Measurements from ENCODE around the gene NDUFAF3. TPM values are rescaled to one million over a fixed set of nuclear protein-coding genes. Genes with fewer than 3 reads are reported as not detected.

The NDUFAF3 gene
- total and polyA plus RNA-seq, 2 donors from 2014 or later, result 106 to 190 TPM

DNA sequence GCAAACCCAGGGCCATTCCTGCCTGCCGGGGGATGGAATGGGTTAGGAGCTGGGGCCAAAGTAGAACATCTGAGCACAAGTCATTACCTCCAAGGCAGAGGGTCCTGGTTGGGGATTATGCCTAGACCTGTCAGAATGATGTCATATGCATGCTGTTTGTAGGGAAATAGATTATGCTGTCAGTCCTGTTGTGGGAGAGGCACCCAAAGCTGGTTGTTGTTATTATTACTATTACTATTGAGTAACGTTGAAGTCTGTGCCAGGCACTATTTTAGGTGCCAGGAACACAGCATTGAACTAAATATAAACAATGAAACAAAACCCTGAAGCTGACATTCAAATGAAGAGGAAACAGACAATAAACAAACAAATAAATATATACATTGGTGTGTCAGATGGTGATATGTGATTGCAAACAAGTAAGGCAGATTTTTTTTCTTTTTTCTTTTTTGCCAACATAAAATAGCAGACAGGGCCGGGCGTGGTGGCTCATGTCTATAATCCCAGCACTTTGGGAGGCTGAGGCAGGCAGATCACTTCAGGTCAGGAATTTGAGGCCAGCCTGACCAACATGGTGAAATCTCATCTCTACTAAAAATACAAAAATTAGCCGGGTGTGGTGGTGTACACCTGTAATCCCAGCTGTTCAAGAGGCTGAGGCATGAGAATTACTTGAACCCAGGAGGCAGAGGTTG, 29.9 kb upstream of the NDUFAF3 start:
- FAIRE-seq, result no peak
- Histone ChIP-seq H3K27me3 (ENCODE audit: control insufficient read depth, insufficient read depth, low read length) (no peaks in the 10 kb centered on the region), H3K4me3 (ENCODE audit: low read length in 3 of 3) (peak overlapping the region in 1 of 3 donors; percentile 88), H3K9ac (ENCODE audit: low read length in 3 of 3) (peak overlapping the region in 1 of 3 donors; percentile 51), H3K27ac (ENCODE audit: low read depth in 2 of 2, low read length in 2 of 2) (no peak overlapping the region), H3K9me3 (ENCODE audit: control insufficient read depth in 2 of 3, insufficient read depth in 1 of 3, low read length in 3 of 3) (no peaks in the 10 kb centered on the region), H3K36me3 (ENCODE audit: control insufficient read depth in 2 of 3, insufficient read depth in 3 of 3, low read length in 3 of 3) (peaks cover 0 to 5% (median 2%) of the 10 kb centered on the region in 3 donors), H3K4me1 (ENCODE audit: control insufficient read depth in 2 of 3, insufficient read depth in 2 of 3, low read depth in 1 of 3, low read length in 3 of 3) (peaks cover 0 to 21% (median 5%) of the 10 kb centered on the region in 3 donors)
- intact Hi-C loops (cut with DNase I), result no loop called here
- no peak for DNase-seq
- TF ChIP-seq, protein P1, sequence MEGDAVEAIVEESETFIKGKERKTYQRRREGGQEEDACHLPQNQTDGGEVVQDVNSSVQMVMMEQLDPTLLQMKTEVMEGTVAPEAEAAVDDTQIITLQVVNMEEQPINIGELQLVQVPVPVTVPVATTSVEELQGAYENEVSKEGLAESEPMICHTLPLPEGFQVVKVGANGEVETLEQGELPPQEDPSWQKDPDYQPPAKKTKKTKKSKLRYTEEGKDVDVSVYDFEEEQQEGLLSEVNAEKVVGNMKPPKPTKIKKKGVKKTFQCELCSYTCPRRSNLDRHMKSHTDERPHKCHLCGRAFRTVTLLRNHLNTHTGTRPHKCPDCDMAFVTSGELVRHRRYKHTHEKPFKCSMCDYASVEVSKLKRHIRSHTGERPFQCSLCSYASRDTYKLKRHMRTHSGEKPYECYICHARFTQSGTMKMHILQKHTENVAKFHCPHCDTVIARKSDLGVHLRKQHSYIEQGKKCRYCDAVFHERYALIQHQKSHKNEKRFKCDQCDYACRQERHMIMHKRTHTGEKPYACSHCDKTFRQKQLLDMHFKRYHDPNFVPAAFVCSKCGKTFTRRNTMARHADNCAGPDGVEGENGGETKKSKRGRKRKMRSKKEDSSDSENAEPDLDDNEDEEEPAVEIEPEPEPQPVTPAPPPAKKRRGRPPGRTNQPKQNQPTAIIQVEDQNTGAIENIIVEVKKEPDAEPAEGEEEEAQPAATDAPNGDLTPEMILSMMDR (IDR thresholded peaks at IDR 0.05; ENCODE audit: borderline replicate concordance, extremely low read depth, insufficient read depth), result no peak

DNA sequence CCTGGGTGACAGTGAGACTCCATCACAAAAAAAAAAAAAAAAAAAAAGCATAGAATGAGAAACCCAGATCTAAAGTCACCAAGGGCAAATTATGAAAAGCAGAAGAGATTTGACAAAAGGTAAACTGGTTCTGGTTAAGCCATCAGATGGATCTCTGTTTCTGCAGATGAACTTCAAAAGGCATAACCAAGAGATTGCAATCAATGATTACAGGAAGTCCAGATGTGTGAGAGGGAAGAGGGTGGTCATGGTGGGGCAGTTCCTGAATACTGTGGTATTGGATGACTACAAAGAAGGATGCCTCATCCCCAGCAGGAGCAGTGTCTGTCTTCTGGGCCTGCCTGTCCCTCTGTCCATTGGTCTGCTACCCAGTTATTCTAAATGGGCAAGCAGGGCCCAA, 28.1 kb upstream of the NDUFAF3 start:
- TF ChIP-seq, protein P1 (IDR thresholded peaks at IDR 0.05; ENCODE audit: borderline replicate concordance, extremely low read depth, insufficient read depth), result no peak
- peaks cover 0 to 26% (median 5%) of the 10 kb centered on the region in 3 donors for H3K4me1 ChIP-seq (ENCODE audit: control insufficient read depth in 2 of 3, insufficient read depth in 2 of 3, low read depth in 1 of 3, low read length in 3 of 3)

DNA sequence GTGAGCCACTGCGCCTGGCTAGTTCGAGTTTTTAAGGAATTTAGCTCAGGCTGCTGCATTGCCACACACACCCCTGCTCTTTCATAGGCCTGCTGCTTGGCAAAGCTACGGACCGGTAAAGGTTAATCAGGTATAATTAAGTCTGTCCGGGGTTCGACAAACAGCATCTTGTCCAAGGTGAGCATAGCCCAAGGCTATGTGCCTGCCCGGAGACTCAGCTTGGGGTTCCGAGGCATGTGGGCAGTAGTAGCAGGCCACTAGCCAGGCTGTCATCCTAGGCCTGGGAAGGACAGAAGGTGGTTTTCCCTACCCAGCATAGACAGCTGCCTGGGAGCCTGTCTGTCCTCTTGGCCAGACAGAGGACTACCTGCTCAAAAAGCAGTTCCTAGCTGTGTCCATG, 25.3 kb upstream of the NDUFAF3 start:
- no peak overlapping the region for H3K4me3 ChIP-seq (ENCODE audit: low read length in 3 of 3)
- H3K27me3 ChIP-seq (ENCODE audit: control insufficient read depth, insufficient read depth, low read length), result no peaks in the 10 kb centered on the region
- no peaks in the 10 kb centered on the region for H3K9me3 ChIP-seq (ENCODE audit: control insufficient read depth in 2 of 3, insufficient read depth in 1 of 3, low read length in 3 of 3)
- H3K4me1 ChIP-seq (ENCODE audit: control insufficient read depth in 2 of 3, insufficient read depth in 2 of 3, low read depth in 1 of 3, low read length in 3 of 3), result peaks cover 0 to 6% (median 0%) of the 10 kb centered on the region in 3 donors
- H3K9ac ChIP-seq (ENCODE audit: low read length in 3 of 3), result no peak overlapping the region
- DNase-seq (no peak), FAIRE-seq (no peak)
- TF ChIP-seq, protein P1 (IDR thresholded peaks at IDR 0.05; ENCODE audit: borderline replicate concordance, extremely low read depth, insufficient read depth), result no peak
- no peak overlapping the region for H3K27ac ChIP-seq (ENCODE audit: low read depth in 2 of 2, low read length in 2 of 2)
- intact Hi-C loops (cut with DNase I), result no loop called here
- H3K36me3 ChIP-seq (ENCODE audit: control insufficient read depth in 2 of 3, insufficient read depth in 3 of 3, low read length in 3 of 3), result peaks cover 0 to 6% (median 2%) of the 10 kb centered on the region in 3 donors

More for the DNA sequence above, 28.1 kb upstream of the NDUFAF3 start:
- no peak for FAIRE-seq
- Histone ChIP-seq H3K9ac (ENCODE audit: low read length in 3 of 3) (no peak overlapping the region), H3K36me3 (ENCODE audit: control insufficient read depth in 2 of 3, insufficient read depth in 3 of 3, low read length in 3 of 3) (peaks cover 0 to 6% (median 2%) of the 10 kb centered on the region in 3 donors), H3K27me3 (ENCODE audit: control insufficient read depth, insufficient read depth, low read length) (no peaks in the 10 kb centered on the region), H3K27ac (ENCODE audit: low read depth in 2 of 2, low read length in 2 of 2) (no peak overlapping the region), H3K9me3 (ENCODE audit: control insufficient read depth in 2 of 3, insufficient read depth in 1 of 3, low read length in 3 of 3) (no peaks in the 10 kb centered on the region), H3K4me3 (ENCODE audit: low read length in 3 of 3) (no peak overlapping the region)
- no peak for DNase-seq
- intact Hi-C loops (cut with DNase I), result no loop called here
